ENCODE measurements around the gene PXK.

DNA sequence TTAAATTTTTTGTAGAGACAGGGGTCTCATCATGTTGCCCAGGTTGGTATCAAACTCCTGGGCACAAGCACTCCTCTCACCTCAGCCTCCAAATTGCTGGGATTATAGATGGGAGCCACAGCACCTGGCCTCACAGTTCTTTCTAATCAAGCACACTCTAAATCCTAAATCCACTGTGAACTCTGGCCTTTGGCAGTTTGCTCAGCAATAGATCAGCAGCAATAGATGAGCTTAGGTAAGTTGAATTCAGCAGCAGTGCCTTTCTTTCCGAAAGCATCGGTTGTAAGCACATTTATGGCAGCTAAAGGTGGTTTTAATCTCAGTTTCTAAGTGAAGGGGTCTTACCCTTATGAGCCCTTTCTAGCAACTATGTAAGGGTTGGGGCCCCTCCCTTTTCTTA is 84.4 kb downstream of the PXK start:
- TF ChIP-seq, protein P1, sequence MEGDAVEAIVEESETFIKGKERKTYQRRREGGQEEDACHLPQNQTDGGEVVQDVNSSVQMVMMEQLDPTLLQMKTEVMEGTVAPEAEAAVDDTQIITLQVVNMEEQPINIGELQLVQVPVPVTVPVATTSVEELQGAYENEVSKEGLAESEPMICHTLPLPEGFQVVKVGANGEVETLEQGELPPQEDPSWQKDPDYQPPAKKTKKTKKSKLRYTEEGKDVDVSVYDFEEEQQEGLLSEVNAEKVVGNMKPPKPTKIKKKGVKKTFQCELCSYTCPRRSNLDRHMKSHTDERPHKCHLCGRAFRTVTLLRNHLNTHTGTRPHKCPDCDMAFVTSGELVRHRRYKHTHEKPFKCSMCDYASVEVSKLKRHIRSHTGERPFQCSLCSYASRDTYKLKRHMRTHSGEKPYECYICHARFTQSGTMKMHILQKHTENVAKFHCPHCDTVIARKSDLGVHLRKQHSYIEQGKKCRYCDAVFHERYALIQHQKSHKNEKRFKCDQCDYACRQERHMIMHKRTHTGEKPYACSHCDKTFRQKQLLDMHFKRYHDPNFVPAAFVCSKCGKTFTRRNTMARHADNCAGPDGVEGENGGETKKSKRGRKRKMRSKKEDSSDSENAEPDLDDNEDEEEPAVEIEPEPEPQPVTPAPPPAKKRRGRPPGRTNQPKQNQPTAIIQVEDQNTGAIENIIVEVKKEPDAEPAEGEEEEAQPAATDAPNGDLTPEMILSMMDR (conservative IDR thresholded peaks at IDR 0.05), result no peak
- no peak for TF ChIP-seq ZFX (IDR thresholded peaks at IDR 0.05)
